Mucosa of stomach (tissue), 1 donor: ENCODE measurements around the gene TRIM37.
"Not testable (repeated sequence)": the region's sequence is repeated elsewhere in the genome, so short reads cannot be mapped to it uniquely, and the experiment has no call there.

Experiments used
- H3K27me3 ChIP-seq: one replicate; pipeline ENCODE4 v1.7.0; 2013; ENCODE audit warnings: mild to moderate bottlenecking, low read length; ENCODE audit not compliant: control insufficient read depth, insufficient read depth
- H3K36me3 ChIP-seq: one replicate; pipeline ENCODE4 v1.7.0; 2013; ENCODE audit warnings: low read length; ENCODE audit not compliant: control insufficient read depth, insufficient read depth
- H3K4me1 ChIP-seq: one replicate; pipeline ENCODE4 v1.7.0; 2013; ENCODE audit warnings: mild to moderate bottlenecking, low read length; ENCODE audit not compliant: control insufficient read depth, insufficient read depth
- H3K4me3 ChIP-seq: one replicate; pipeline ENCODE4 v1.7.0; 2013; ENCODE audit warnings: low read length
- H3K9ac ChIP-seq: one replicate; pipeline ENCODE4 v1.7.0; 2013; ENCODE audit warnings: mild to moderate bottlenecking, low read length, moderate library complexity
- H3K9me3 ChIP-seq: one replicate; pipeline ENCODE4 v1.7.0; 2013; ENCODE audit warnings: mild to moderate bottlenecking, low read length, moderate library complexity; ENCODE audit not compliant: control insufficient read depth
- donor health status: Pancreatic carcinoma.

TRIM37 gene

GRCh38 chr17:58980706-58981481 lies 125.8 kb downstream of the TRIM37 start:
- H3K36me3 ChIP-seq: no peaks in the 10 kb centered on the region
- no peaks in the 10 kb centered on the region for H3K4me1 ChIP-seq
- no peaks in the 10 kb centered on the region for H3K27me3 ChIP-seq
- no peaks in the 10 kb centered on the region for H3K9me3 ChIP-seq
- H3K9ac ChIP-seq: no peak overlapping the region
- H3K4me3 ChIP-seq: no peak overlapping the region

GRCh38 chr17:58976541-58976940 lies 130.1 kb downstream of the TRIM37 start:
- Histone ChIP-seq H3K4me3 (no peak overlapping the region), H3K9me3 (no peaks in the 10 kb centered on the region), H3K4me1 (no peaks in the 10 kb centered on the region), H3K36me3 (no peaks in the 10 kb centered on the region), H3K9ac (no peak overlapping the region), H3K27me3 (no peaks in the 10 kb centered on the region)

DNA sequence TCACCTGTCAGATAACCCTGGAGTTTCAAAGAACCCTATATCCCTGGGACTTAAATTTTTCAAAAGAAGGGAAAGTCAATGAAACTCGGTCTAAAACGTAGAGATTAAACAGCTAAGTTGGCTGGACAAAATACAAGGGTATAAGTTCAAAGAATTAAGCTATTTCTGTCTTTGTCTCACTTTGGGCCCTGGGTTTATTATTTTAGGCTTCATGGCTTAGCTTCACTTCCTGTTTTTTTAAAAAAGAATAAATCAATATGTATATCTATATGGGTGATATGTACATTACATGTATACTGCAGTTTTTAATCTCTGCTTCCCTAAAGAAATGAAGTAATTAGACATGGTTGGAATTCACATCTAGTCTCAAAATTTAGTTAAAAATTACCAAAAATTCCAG lies 132.3 kb downstream of the TRIM37 start:
- no peak overlapping the region for H3K4me3 ChIP-seq
- H3K36me3 ChIP-seq: no peaks in the 10 kb centered on the region
- H3K9ac ChIP-seq: no peak overlapping the region
- no peaks in the 10 kb centered on the region for H3K4me1 ChIP-seq
- no peaks in the 10 kb centered on the region for H3K9me3 ChIP-seq
- no peaks in the 10 kb centered on the region for H3K27me3 ChIP-seq

DNA sequence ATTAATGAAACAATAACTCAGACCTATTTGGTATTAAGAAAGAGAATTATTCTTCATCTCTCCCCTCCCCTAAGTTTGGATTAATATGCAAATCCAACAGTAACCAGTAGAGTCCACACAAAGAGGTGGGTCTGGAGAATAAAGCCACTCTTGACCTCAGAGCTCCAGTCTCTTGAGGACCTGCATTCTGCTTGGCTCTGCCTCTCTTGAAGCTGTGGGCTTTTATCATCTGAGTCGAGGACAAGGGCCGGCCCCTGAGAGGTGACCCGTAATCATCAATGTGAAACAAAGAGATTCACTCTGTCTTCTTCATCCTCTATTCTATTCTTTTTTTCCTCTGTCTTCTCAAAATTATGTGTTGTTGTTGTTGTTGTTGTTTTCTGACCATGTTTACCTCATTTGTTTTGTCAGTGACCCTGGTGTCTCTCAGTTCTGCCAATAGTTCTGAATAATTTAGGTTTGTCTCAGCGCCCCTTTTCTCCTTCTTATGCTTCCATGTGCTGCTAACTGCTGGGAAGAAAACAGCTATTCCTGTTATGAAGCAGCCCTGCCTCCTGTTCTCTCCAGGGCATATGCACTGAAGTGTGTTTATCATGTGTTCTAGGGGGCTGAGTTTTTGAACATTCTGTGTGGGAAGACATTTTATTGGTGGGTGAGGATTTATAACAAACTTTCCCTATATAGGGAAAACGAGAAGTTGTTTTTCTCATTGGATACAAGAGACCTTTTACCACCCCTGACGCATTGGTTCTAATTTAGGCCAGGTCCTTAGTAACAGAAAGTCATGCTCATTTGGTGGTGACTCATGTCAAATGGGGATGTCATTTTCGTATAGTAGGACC lies 135.8 kb downstream of the TRIM37 start:
- no peaks in the 10 kb centered on the region for H3K36me3 ChIP-seq
- H3K4me1 ChIP-seq: no peaks in the 10 kb centered on the region
- H3K27me3 ChIP-seq: no peaks in the 10 kb centered on the region
- H3K9me3 ChIP-seq: no peaks in the 10 kb centered on the region
- H3K4me3 ChIP-seq: no peak overlapping the region
- no peak overlapping the region for H3K9ac ChIP-seq

GRCh38 chr17:58969612-58970011 lies 137.1 kb downstream of the TRIM37 start:
- no peaks in the 10 kb centered on the region for H3K4me1 ChIP-seq
- no peak overlapping the region for H3K4me3 ChIP-seq
- no peaks in the 10 kb centered on the region for H3K9me3 ChIP-seq
- H3K36me3 ChIP-seq: no peaks in the 10 kb centered on the region
- H3K9ac ChIP-seq: no peak overlapping the region
- no peaks in the 10 kb centered on the region for H3K27me3 ChIP-seq

- Histone ChIP-seq H3K4me1 (no peaks in the 10 kb centered on the region), H3K36me3 (no peaks in the 10 kb centered on the region), H3K9me3 (no peaks in the 10 kb centered on the region), H3K27me3 (no peaks in the 10 kb centered on the region), H3K9ac (no peak overlapping the region), H3K4me3 (no peak overlapping the region)
Measured at GRCh38 chr17:58969156-58969555, 137.5 kb downstream of the TRIM37 start.

- Histone ChIP-seq H3K27me3 (no peaks in the 10 kb centered on the region), H3K4me1 (no peaks in the 10 kb centered on the region), H3K9ac (no peak overlapping the region), H3K9me3 (no peaks in the 10 kb centered on the region), H3K36me3 (no peaks in the 10 kb centered on the region), H3K4me3 (no peak overlapping the region)
Measured at GRCh38 chr17:58968426-58969061, 138.1 kb downstream of the TRIM37 start.

DNA sequence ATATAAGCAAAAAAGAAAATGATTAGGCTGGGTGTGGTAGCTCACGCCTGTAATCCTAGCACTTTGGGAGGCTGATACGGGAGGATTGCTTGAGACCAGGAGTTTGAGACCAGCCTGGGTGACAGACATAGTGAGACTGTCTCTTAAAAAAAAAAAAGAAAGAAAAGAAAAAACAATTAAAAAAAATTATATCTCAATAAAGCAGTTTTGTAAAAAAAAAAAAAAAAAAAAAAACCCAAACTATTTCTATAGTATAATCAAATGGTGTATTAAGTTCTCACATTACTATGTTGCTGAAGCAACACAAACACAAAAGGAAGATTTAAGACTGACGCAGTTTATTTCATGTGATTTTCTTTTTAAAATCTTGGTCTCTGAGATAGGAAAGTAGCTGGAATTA lies 140.5 kb downstream of the TRIM37 start:
- Histone ChIP-seq H3K4me3 (no peak overlapping the region), H3K36me3 (no peaks in the 10 kb centered on the region), H3K9me3 (no peaks in the 10 kb centered on the region), H3K4me1 (no peaks in the 10 kb centered on the region), H3K9ac (no peak overlapping the region), H3K27me3 (no peaks in the 10 kb centered on the region)

- H3K9me3 ChIP-seq: no peaks in the 10 kb centered on the region
- no peak overlapping the region for H3K4me3 ChIP-seq
- H3K27me3 ChIP-seq: no peaks in the 10 kb centered on the region
- H3K36me3 ChIP-seq: no peaks in the 10 kb centered on the region
- no peaks in the 10 kb centered on the region for H3K4me1 ChIP-seq
- no peak overlapping the region for H3K9ac ChIP-seq
Measured at GRCh38 chr17:58965221-58965620, 141.5 kb downstream of the TRIM37 start.

- Histone ChIP-seq H3K36me3 (no peaks in the 10 kb centered on the region), H3K9me3 (no peaks in the 10 kb centered on the region), H3K27me3 (no peaks in the 10 kb centered on the region), H3K9ac (no peak overlapping the region), H3K4me1 (no peaks in the 10 kb centered on the region), H3K4me3 (no peak overlapping the region)
Measured at GRCh38 chr17:58960068-58960467, 146.6 kb downstream of the TRIM37 start.

- not testable (repeated sequence) for H3K9ac ChIP-seq, H3K9me3 ChIP-seq, H3K36me3 ChIP-seq, H3K27me3 ChIP-seq, H3K4me1 ChIP-seq, H3K4me3 ChIP-seq
Measured at GRCh38 chr17:58957725-58958073, 149.0 kb downstream of the TRIM37 start.
